ENCODE measurements around the gene IKBKE.
"Not testable (repeated sequence)": the region's sequence is repeated elsewhere in the genome, so short reads cannot be mapped to it uniquely, and the experiment has no call there.

Gene IKBKE

DNA sequence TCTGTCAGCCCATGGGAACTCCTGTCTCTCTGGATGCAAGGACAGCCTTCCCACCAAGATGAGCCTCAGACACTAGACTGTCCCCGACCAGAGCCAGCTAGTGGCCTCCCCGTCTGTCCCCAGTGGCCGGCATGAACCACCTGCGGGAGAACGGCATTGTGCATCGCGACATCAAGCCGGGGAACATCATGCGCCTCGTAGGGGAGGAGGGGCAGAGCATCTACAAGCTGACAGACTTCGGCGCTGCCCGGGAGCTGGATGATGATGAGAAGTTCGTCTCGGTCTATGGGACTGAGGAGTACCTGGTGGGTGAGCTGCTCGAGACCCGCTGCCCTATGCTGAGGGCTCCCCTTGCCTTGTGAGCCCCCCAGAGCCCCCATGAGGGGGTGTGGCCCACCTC lies 5.8 kb downstream of the IKBKE start:
- no peak for DNase-seq (ENCODE audit: low read depth)

- no peak for DNase-seq (ENCODE audit: low read depth)
Measured at GRCh38 chr1:206476591-206476990, 6.3 kb downstream of the IKBKE start.

GRCh38 chr1:206477110-206477509 lies 6.8 kb downstream of the IKBKE start:
- no peak for DNase-seq (ENCODE audit: low read depth)

DNA sequence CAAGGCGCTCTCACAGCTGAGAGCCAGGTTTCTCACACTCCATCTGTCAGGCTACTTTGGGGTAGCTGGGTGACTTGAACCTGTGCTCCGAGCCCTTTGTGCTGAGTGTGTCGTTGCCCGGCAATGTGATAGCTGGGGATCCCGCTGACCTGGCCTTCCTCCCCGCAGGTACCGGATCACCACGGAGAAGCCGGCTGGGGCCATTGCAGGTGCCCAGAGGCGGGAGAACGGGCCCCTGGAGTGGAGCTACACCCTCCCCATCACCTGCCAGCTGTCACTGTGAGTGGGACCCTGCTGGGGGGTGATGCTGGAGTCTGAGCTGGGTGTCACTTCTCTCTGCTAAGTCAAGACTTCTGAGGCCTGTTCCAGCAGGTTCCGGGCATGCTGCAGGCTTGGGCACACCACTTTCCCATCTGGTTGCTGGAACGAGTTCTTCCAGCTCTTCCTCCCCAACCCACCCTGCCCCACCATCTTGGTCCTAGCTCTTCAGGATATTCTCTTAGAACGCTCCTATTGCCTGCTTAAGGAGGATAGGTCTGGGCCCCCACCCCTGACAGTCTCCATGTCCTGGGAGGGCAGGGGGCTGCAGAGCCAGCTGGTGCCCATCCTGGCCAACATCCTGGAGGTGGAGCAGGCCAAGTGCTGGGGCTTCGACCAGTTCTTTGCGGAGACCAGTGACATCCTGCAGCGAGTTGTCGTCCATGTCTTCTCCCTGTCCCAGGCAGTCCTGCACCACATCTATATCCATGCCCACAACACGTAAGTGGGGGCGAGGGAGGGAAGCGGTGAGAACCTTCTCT lies 7.5 kb downstream of the IKBKE start:
- no peak for DNase-seq (ENCODE audit: low read depth)

DNA sequence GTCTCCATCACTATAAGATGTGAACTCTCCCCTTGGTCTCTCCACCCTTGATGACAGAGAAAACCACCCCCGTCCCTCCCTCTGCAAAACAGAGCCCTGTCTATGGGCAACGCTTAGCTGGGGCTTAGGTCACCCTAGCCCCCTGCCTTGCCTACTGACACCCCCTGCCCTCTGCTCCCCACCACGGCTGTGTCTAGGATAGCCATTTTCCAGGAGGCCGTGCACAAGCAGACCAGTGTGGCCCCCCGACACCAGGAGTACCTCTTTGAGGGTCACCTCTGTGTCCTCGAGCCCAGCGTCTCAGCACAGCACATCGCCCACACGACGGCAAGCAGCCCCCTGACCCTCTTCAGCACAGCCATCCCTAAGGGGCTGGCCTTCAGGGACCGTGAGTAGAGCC lies 8.5 kb downstream of the IKBKE start:
- DNase-seq (ENCODE audit: low read depth), result no peak

DNA sequence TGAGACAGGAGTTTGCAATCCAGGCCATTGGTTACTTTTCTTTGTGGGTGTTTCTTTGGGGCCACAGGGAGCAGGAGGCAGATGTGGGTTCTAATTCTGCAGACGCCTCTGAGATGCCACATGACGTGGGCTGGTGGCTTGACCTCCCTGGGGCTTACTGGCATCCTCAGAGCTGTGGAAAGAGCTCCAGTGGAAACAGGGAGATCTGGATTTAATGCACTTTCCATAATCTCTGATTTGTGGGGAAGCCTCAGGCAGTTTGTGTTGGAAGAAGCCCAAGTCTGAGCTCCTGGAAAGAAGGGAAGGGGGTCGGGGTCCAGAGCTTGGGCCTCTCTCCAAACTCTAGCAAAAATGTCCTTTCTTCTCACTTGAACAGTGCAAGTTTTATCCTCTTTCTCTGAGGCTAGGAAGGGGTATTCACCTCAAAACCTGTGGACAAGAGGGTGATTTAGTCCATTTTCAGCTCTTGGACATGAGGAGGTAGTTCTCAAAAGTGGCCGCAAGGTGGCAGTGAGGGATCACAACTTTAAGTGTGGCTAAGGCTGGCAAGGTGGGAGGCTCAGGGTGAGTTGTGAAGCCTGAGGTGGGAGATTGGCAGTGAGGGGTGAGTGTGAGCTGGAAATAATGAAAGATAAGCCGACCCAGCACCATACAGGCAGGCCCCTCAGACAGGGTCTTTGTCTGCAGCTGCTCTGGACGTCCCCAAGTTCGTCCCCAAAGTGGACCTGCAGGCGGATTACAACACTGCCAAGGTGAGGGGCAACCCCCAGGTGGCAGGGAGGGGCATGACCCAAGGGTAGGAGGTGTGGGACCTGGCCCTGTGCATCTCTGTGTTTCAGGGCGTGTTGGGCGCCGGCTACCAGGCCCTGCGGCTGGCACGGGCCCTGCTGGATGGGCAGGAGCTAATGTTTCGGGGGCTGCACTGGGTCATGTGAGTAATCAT lies 9.2 kb downstream of the IKBKE start:
- DNase-seq (ENCODE audit: low read depth), result peak; percentile 59

DNA sequence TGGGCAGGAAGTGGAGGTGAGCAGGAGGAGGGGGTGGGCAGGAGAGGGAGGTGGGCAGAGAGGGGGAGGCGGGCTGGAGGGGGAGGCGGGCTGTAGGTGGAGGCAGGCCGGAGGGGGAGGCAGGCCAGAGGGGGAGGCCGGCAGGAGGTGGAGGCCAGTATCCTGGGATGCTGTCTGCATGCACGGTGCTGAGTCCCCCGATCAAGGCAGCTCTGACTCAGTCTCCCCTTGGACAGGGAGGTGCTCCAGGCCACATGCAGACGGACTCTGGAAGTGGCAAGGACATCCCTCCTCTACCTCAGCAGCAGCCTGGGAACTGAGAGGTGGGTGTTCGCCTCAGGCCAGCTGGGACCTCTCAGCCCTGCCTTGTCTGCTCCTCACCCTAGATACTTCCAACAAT lies 9.9 kb downstream of the IKBKE start:
- no peak for DNase-seq (ENCODE audit: low read depth)

DNA sequence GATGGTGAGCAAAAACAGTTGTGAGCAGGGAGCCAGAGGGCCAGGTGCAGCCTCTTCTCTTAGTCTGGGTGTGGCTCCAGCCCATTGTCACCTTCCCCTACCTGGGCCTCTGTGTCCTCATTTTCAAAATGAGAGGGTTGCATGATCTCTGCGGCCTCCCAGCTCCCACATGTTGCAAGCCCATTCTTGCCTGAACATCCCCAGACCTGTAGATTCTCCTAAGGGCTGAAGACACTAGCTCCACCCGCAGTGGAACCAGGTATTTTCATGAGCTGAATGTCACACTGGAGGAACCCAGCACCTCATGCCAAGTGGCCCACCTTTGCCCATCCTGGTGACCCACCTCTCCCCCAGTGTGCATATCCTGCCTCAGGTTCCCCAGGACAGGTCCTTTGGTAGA lies 12.3 kb downstream of the IKBKE start:
- no peak for DNase-seq (ENCODE audit: low read depth)

DNA sequence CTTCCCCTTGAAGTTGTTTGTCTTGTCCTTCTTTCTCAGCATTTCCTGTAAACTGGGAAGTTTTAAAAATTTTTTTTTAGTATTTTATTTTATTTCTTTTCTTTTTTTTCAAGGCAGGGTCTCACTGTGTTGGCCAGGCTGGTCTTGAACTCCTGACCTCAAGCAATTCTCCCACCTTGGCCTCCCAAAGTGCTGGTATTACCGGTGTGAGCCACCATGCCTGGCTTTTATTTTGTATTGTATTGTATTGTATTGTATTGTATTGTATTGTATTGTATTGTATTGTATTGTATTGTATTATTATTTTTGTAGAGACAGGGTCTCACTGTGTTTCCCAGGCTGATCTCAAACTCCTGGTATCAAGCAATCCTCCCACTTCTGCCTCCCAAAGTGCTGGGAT lies 13.6 kb downstream of the IKBKE start:
- DNase-seq (ENCODE audit: low read depth), result not testable (repeated sequence)

GRCh38 chr1:206484901-206485300 lies 14.6 kb downstream of the IKBKE start:
- no peak for DNase-seq (ENCODE audit: low read depth)

- DNase-seq (ENCODE audit: low read depth), result no peak
Measured at GRCh38 chr1:206486995-206487788, 16.9 kb downstream of the IKBKE start.

GRCh38 chr1:206487970-206488369 lies 17.7 kb downstream of the IKBKE start:
- no peak for DNase-seq (ENCODE audit: low read depth)

DNA sequence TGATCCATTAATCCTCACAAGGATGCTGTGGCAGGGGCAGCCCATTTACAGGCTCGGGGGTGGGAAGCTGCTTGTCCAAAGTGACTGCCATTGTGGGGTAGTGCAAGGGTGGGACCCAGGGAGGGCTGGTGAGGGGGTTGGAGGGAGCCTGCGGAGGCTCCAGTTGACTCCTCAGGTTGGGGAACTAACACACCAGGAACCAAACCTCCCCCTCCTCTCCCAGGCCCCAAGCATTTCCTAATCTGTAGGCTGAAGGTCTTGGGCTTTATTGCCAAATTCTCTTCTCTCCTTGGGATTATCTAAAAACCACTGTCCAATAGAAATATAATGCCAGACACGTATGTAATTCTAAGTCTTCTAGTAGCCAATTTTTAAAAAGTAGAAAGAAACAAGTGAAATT lies 18.2 kb downstream of the IKBKE start:
- DNase-seq (ENCODE audit: low read depth), result no peak

DNA sequence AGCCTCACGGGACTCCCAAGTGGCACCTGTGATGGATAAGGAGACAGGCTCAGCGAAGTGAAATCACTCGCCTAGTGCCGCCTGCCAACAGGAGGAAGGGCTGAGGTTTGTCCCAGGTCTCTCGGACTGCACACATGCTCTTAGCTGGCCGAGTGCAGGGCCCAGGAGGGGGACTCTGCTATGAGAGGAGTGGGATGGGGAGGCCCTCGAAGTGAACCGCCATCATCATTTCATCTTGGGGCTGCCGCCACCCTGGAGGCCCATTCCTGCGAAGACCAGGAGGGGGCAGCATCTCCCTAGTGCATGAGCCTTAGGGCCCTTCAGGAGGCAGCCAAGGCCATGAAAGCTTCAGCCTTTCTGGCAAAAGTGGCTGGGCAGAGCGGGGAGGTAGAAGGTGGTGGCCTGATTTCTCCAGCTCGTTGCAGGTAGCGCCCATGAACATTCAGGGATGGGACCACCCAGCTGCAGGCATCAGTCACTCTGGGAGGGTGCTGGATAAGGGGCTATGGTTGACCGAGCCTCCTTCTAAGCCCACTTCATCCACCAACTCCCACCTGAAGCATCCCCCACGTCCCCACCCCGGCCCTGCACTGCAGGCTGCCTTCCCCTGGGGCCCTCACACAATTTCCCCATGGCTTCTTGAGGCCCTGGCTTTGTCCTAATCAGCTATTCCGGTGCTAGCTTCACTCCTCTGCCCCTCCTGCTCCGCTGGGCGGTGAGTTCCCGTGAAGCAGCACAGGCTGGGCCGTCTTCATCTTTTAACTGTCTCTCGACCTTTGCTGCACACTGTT lies 19.9 kb downstream of the IKBKE start:
- DNase-seq (ENCODE audit: low read depth), result peak; percentile 67

- DNase-seq (ENCODE audit: low read depth), result no peak
Measured at GRCh38 chr1:206490771-206491405, 20.6 kb downstream of the IKBKE start.

GRCh38 chr1:206491616-206492015 lies 21.3 kb downstream of the IKBKE start:
- no peak for DNase-seq (ENCODE audit: low read depth)

GRCh38 chr1:206492589-206492988 lies 22.3 kb downstream of the IKBKE start:
- no peak for DNase-seq (ENCODE audit: low read depth)

DNA sequence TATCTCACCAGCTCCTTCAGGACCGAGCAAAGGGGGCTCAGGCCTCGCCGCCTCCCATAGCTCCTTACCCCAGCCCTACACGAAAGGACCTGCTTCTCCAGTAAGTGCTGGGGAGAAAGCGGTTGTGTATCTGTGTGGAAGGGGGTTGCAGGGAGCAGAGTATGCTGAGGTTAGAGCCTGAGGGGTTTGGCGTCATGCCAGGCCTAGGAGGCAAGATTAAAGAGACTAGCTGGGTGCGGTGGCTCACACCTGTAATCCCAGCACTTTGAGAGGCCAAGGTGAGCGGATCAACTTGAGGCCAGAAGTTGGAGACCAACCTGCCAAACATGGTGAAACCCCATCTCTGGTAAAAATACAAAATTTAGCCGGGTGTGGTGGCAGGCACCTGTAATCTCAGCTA lies 23.0 kb downstream of the IKBKE start:
- no peak for DNase-seq (ENCODE audit: low read depth)

DNA sequence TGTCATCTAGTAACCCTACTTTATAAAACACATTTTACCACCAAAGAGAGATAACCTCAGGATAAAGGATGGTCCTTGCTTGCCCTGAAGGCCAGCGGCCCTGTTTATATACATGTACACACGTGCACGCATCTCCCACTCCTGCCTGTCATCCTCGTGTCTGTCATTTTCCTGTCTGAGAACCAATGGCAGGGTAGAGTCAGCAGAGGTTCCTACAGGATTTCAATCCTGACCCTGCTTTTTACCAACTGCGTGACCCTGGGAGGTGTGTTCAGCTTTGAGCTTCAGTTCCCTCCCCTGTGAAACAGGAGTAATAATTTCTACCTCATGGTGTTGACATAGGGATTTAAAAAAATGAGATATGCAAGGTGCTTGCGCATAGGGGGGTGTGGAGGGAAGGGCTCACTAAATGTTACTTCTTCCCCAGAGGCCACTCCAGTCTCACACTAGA lies 24.8 kb downstream of the IKBKE start:
- DNase-seq (ENCODE audit: low read depth), result no peak

DNA sequence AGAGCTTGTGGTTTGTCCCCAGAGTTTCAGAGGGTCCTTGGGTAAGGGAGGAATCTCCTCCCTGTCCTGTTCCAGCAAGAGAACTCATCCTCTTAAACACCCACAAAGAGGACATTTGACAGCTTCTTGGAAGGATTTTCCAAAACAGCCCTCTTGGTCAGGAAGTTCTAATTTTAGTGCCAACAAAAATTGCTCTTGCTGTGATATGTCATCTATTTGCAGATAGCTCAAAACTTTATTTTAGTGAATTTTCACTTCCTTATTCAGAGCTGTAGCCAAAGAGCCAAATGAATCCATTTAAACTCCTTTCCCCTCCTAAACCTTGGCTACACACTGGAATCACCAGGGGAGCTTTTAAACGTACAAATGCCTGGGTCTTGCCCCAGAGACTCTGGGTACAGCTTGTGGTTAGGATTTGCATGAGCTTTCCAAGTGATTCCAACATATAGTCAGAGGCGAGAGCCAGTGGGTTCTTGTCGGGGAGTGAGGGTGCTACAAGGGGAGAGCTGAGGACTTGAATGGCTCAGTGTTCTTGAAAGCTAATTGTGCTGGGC lies 25.3 kb downstream of the IKBKE start:
- DNase-seq (ENCODE audit: low read depth), result no peak

Measured in activated T-cell treated with anti-CD3 and anti-CD28 coated beads for 24 hours (primary cell).